DOHH2 (cell line): ENCODE results near the gene PPP3CA.

ENCODE experiments used
- H3F3A ChIP-seq: fragments of 200-600 bp; sonication (generic), shearing (Covaris generic); 2 replicates; pipeline ENCODE4 v1.6.0; 2016; ENCODE audit warnings: antibody characterized with exemption, mild to moderate bottlenecking; ENCODE audit not compliant: control insufficient read depth, insufficient read depth
- H3K27ac ChIP-seq: fragments of 200-600 bp; sonication (generic); 2 replicates; pipeline ENCODE4 v1.5.1; 2014; ENCODE audit warnings: low read depth, mild to moderate bottlenecking, low read length, moderate library complexity
- H3K27me3 ChIP-seq: fragments of 200-600 bp; sonication (generic); 2 replicates; pipeline ENCODE4 v1.6.1; 2014; ENCODE audit warnings: mild to moderate bottlenecking, low read length, mixed read lengths; ENCODE audit not compliant: control insufficient read depth
- H3K36me3 ChIP-seq: fragments of 200-600 bp; sonication (generic); 2 replicates; pipeline ENCODE4 v1.6.1; 2014; ENCODE audit warnings: mild to moderate bottlenecking, low read length, moderate library complexity, mixed read lengths; ENCODE audit not compliant: control insufficient read depth
- H3K4me1 ChIP-seq: fragments of 200-600 bp; sonication (generic); 2 replicates; pipeline ENCODE4 v1.6.1; 2014; ENCODE audit warnings: mild to moderate bottlenecking, low read length, mixed read lengths; ENCODE audit not compliant: control insufficient read depth
- H3K4me2 ChIP-seq: fragments of 200-600 bp; sonication (generic); 2 replicates; pipeline ENCODE4 v1.6.0; 2014; ENCODE audit warnings: mild to moderate bottlenecking, low read length, moderate library complexity
- H3K4me3 ChIP-seq: fragments of 200-600 bp; sonication (generic); 2 replicates; pipeline ENCODE4 v1.5.1; 2014; ENCODE audit warnings: mild to moderate bottlenecking, low read length, mixed read lengths
- H3K79me2 ChIP-seq: fragments of 200-600 bp; sonication (generic); 2 replicates; pipeline ENCODE4 v1.6.1; 2014; ENCODE audit warnings: mild to moderate bottlenecking, low read length, mixed read lengths; ENCODE audit not compliant: control insufficient read depth
- H3K9me2 ChIP-seq: fragments of 200-600 bp; sonication (generic); replicated peaks from 2 replicates; pipeline ENCODE4 v1.6.1; 2014; ENCODE audit warnings: mild to moderate bottlenecking, low read length, mixed read lengths; ENCODE audit not compliant: control insufficient read depth
- H3K9me3 ChIP-seq: fragments of 200-600 bp; sonication (generic); 2 replicates; pipeline ENCODE4 v1.6.1; 2014; ENCODE audit warnings: antibody characterized with exemption, low read length, mixed read lengths; ENCODE audit not compliant: control insufficient read depth, insufficient read depth
- H4K20me1 ChIP-seq: fragments of 200-600 bp; sonication (generic); 2 replicates; pipeline ENCODE4 v1.6.0; 2014; ENCODE audit warnings: low read depth, mild to moderate bottlenecking, antibody characterized with exemption, low read length, moderate library complexity; ENCODE audit not compliant: control insufficient read depth, insufficient read depth
- CTCF ChIP-seq: fragments of 200-600 bp; sonication (generic); IDR thresholded peaks from one replicate; pipeline ENCODE4 v1.5.1; 2014; ENCODE audit warnings: antibody characterized with exemption, mild to moderate bottlenecking, low read depth, low read length; ENCODE audit not compliant: poor library complexity, severe bottlenecking
- EZH2phosphoT487 ChIP-seq: fragments of 200-600 bp; sonication (generic); IDR thresholded peaks from 2 replicates; pipeline ENCODE4 v1.6.1; 2017; ENCODE audit warnings: borderline replicate concordance, mild to moderate bottlenecking, antibody characterized with exemption, low read length, moderate library complexity, mixed read lengths

PPP3CA gene

GRCh38 chr4:101156619-101157310, 190.6 kb downstream of the PPP3CA start:
- Histone ChIP-seq H4K20me1 (no peaks in the 10 kb centered on the region), H3K27ac (no peak overlapping the region), H3F3A (no peaks in the 10 kb centered on the region), H3K4me3 (no peak overlapping the region), H3K9me2 (no peaks in the 10 kb centered on the region), H3K9me3 (no peaks in the 10 kb centered on the region), H3K4me2 (no peak overlapping the region), H3K4me1 (peaks cover 22% of the 10 kb centered on the region), H3K27me3 (no peaks in the 10 kb centered on the region), H3K36me3 (no peaks in the 10 kb centered on the region), H3K79me2 (no peaks in the 10 kb centered on the region)
- no peak for TF ChIP-seq CTCF
- TF ChIP-seq EZH2phosphoT487 = no peak

- no peak overlapping the region for H3K27ac ChIP-seq
- no peaks in the 10 kb centered on the region for H3K36me3 ChIP-seq
- H3K27me3 ChIP-seq = no peaks in the 10 kb centered on the region
- no peaks in the 10 kb centered on the region for H3K9me3 ChIP-seq
- H3K9me2 ChIP-seq = no peaks in the 10 kb centered on the region
- peaks cover 22% of the 10 kb centered on the region for H3K4me1 ChIP-seq
- no peaks in the 10 kb centered on the region for H3F3A ChIP-seq
- no peak overlapping the region for H3K4me2 ChIP-seq
- no peak overlapping the region for H3K4me3 ChIP-seq
- H4K20me1 ChIP-seq = no peaks in the 10 kb centered on the region
- no peaks in the 10 kb centered on the region for H3K79me2 ChIP-seq
- TF ChIP-seq CTCF (no peak), EZH2phosphoT487 (no peak)
Measured at GRCh38 chr4:101155945-101156344, 191.4 kb downstream of the PPP3CA start.

GRCh38 chr4:101155368-101155767, 192.0 kb downstream of the PPP3CA start:
- no peak overlapping the region for H3K4me2 ChIP-seq
- no peaks in the 10 kb centered on the region for H3K27me3 ChIP-seq
- no peak overlapping the region for H3K27ac ChIP-seq

More at GRCh38 chr4:101155368-101155767, 192.0 kb downstream of the PPP3CA start:
- Histone ChIP-seq H3K9me2 (no peaks in the 10 kb centered on the region), H3F3A (no peaks in the 10 kb centered on the region), H4K20me1 (no peaks in the 10 kb centered on the region), H3K79me2 (no peaks in the 10 kb centered on the region), H3K36me3 (no peaks in the 10 kb centered on the region), H3K4me3 (no peak overlapping the region), H3K4me1 (peaks cover 22% of the 10 kb centered on the region), H3K9me3 (no peaks in the 10 kb centered on the region)
- TF ChIP-seq EZH2phosphoT487 (no peak), CTCF (no peak)
